ENCODE data around the gene NR5A1. TPM values are rescaled to one million over a fixed set of nuclear protein-coding genes. Genes with fewer than 3 reads are reported as not detected.

Gene NR5A1
- total RNA-seq, 2 experiments from 2014 or later, result not detected

DNA sequence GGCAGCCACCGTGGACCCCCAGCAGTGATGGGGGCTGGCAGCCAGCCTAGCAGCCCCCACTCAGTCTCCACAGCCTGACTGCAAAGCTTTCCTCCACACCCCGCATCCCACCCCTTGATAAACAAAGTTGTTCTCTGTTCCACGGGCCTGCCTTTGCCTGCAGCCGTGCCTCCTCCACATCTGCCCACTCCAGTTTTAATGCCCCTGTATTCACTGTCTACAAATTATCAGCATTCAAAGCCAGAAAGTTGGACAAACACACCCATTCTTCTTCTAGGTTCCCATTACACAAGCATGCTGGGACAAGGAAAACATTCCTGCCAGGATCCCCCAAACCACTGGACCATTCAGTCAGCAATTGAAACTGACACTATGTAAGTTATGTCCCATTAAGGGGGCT lies 23.0 kb upstream of the NR5A1 start:
- Mint-ChIP-seq H3K9me3 (no peaks in the 10 kb centered on the region), H3K27me3 (peaks cover 2% of the 10 kb centered on the region), H3K27ac (no peak overlapping the region), H3K4me3 (no peak overlapping the region), H3K4me1 (no peaks in the 10 kb centered on the region), H3K36me3 (ENCODE audit: low read depth) (no peaks in the 10 kb centered on the region)
- ChIA-PET CTCF (no interaction called here), POLR2A (no interaction called here)
- DNase-seq, result no peak

DNA sequence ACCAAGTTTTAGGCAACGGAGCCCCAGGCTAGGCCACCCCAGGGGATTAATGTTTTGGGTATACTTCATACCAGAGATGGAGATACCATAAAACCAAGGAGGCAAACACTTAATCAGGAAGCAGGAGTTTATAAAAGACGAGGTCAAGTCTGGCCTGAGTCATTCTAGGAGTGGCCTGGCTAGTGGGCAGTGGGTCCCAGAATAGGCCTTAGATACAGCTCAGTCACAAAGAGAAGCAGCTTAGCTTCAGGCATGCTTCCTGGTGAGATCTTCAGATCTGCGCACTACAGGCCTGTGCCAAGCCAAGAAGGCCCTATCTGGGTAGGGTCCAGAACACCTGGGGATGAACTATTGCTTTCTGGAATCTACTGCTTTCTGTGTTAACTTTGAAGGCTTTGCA lies 20.6 kb upstream of the NR5A1 start:
- no peak overlapping the region for H3K27ac Mint-ChIP-seq
- H3K4me3 Mint-ChIP-seq, result no peak overlapping the region
- H3K9me3 Mint-ChIP-seq, result no peaks in the 10 kb centered on the region
- CTCF ChIA-PET, result interaction anchor here (0.9 to 2.8 kb wide), 2 partner anchors 9 kb away, joined by 3 to 12 read pairs; no protein-coding TSS in a partner anchor
- POLR2A ChIA-PET, result no interaction called here
- peaks cover 4% of the 10 kb centered on the region for H3K27me3 Mint-ChIP-seq
- no peaks in the 10 kb centered on the region for H3K36me3 Mint-ChIP-seq (ENCODE audit: low read depth)
- no peak for DNase-seq
- H3K4me1 Mint-ChIP-seq, result no peaks in the 10 kb centered on the region

GRCh38 chr9:124526174-124526573 lies 19.0 kb upstream of the NR5A1 start:
- Mint-ChIP-seq H3K27me3 (peaks cover 2% of the 10 kb centered on the region), H3K27ac (no peak overlapping the region), H3K9me3 (no peaks in the 10 kb centered on the region), H3K4me3 (no peak overlapping the region), H3K36me3 (ENCODE audit: low read depth) (no peaks in the 10 kb centered on the region), H3K4me1 (no peaks in the 10 kb centered on the region)
- ChIA-PET POLR2A (no interaction called here), CTCF (interaction anchor here (2.8 kb wide), 1 partner anchor 11 kb away, joined by 12 read pairs; no protein-coding TSS in a partner anchor)
- no peak for DNase-seq

GRCh38 chr9:124522121-124523098 lies 15.2 kb upstream of the NR5A1 start:
- Mint-ChIP-seq H3K27ac (no peak overlapping the region), H3K4me1 (no peaks in the 10 kb centered on the region), H3K4me3 (no peak overlapping the region), H3K27me3 (peaks cover 4% of the 10 kb centered on the region), H3K36me3 (ENCODE audit: low read depth) (no peaks in the 10 kb centered on the region), H3K9me3 (no peaks in the 10 kb centered on the region)
- ChIA-PET POLR2A (no interaction called here), CTCF (interaction anchor here (2.3 kb wide), 1 partner anchor 14 kb away, joined by 9 read pairs; no protein-coding TSS in a partner anchor)
- DNase-seq, result no peak

GRCh38 chr9:124521142-124521541 lies 13.9 kb upstream of the NR5A1 start:
- H3K27me3 Mint-ChIP-seq, result peaks cover 7% of the 10 kb centered on the region
- H3K4me3 Mint-ChIP-seq, result no peak overlapping the region
- H3K9me3 Mint-ChIP-seq, result no peaks in the 10 kb centered on the region
- no peak for DNase-seq
- H3K4me1 Mint-ChIP-seq, result no peaks in the 10 kb centered on the region
- CTCF ChIA-PET, result no interaction called here
- H3K36me3 Mint-ChIP-seq (ENCODE audit: low read depth), result no peaks in the 10 kb centered on the region
- H3K27ac Mint-ChIP-seq, result no peak overlapping the region
- POLR2A ChIA-PET, result no interaction called here

GRCh38 chr9:124520206-124520596 lies 13.0 kb upstream of the NR5A1 start:
- ChIA-PET CTCF (no interaction called here), POLR2A (no interaction called here)
- no peak for DNase-seq
- H3K36me3 Mint-ChIP-seq (ENCODE audit: low read depth), result no peaks in the 10 kb centered on the region
- H3K27me3 Mint-ChIP-seq, result peaks cover 7% of the 10 kb centered on the region
- no peaks in the 10 kb centered on the region for H3K4me1 Mint-ChIP-seq
- H3K9me3 Mint-ChIP-seq, result no peaks in the 10 kb centered on the region
- H3K4me3 Mint-ChIP-seq, result no peak overlapping the region
- no peak overlapping the region for H3K27ac Mint-ChIP-seq

- POLR2A ChIA-PET, result no interaction called here
These were observed 10.9 kb upstream of the NR5A1 start for GRCh38 chr9:124518116-124518515.

DNA sequence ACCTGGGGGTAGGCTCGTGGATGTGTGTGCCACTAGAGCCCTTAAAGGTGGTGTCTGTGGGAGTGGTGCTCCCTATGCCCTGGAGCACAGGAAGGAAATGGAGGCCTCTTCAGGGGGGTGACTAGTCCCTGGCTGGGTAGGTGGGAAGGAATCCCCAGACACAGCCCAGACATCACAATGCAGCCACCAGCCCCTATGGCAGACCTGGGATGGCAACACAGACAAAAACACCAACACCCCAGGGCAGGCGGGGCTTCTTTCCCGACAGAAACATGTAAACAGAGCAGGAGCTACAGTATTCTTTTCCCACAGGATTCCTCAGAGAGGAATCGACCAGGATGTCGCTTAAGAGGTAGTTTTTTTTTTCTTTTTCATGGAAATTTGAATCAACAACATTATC lies 10.4 kb upstream of the NR5A1 start:
- DNase-seq, result no peak
- Mint-ChIP-seq H3K4me3 (no peak overlapping the region), H3K27me3 (peaks cover 5% of the 10 kb centered on the region), H3K27ac (no peak overlapping the region), H3K9me3 (no peaks in the 10 kb centered on the region), H3K4me1 (no peaks in the 10 kb centered on the region), H3K36me3 (ENCODE audit: low read depth) (no peaks in the 10 kb centered on the region)
- POLR2A ChIA-PET, result no interaction called here
- CTCF ChIA-PET, result no interaction called here

More at GRCh38 chr9:124518116-124518515, 10.9 kb upstream of the NR5A1 start:
- no peak overlapping the region for H3K4me3 Mint-ChIP-seq
- no peak overlapping the region for H3K27ac Mint-ChIP-seq
- H3K4me1 Mint-ChIP-seq, result no peaks in the 10 kb centered on the region
- CTCF ChIA-PET, result no interaction called here
- no peak for DNase-seq
- H3K27me3 Mint-ChIP-seq, result peaks cover 5% of the 10 kb centered on the region
- no peaks in the 10 kb centered on the region for H3K36me3 Mint-ChIP-seq (ENCODE audit: low read depth)
- no peaks in the 10 kb centered on the region for H3K9me3 Mint-ChIP-seq

- Mint-ChIP-seq H3K36me3 (ENCODE audit: low read depth) (no peaks in the 10 kb centered on the region), H3K4me3 (no peak overlapping the region), H3K4me1 (no peaks in the 10 kb centered on the region), H3K27me3 (peaks cover 3% of the 10 kb centered on the region), H3K9me3 (no peaks in the 10 kb centered on the region), H3K27ac (no peak overlapping the region)
- DNase-seq, result no peak
- CTCF ChIA-PET, result no interaction called here
- POLR2A ChIA-PET, result no interaction called here
These were observed 7.7 kb upstream of the NR5A1 start for GRCh38 chr9:124514874-124515273.

DNA sequence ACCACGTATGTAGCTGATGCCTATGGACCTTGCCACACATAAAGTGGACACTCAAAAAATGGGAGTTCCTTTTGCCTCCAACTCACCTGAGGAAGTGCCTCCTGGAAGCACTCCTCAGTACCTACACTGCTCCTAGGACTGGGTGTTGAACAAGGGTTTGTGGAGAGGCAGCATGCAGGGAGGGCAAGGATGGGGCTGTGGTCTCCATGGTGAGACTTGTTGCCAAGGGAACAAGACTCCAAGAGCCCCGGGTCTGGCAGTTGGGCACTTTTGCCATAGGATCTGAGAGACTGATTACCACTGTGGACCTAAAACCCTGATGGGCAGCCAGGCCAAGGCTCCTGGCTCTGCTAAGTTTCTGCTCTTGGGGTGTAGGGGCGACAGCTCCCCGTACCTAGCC lies 6.9 kb upstream of the NR5A1 start:
- H3K4me3 Mint-ChIP-seq, result no peak overlapping the region
- H3K27me3 Mint-ChIP-seq, result peaks cover 3% of the 10 kb centered on the region
- no peak overlapping the region for H3K27ac Mint-ChIP-seq
- CTCF ChIA-PET, result no interaction called here
- H3K9me3 Mint-ChIP-seq, result no peaks in the 10 kb centered on the region
- POLR2A ChIA-PET, result no interaction called here
- DNase-seq, result no peak
- no peaks in the 10 kb centered on the region for H3K36me3 Mint-ChIP-seq (ENCODE audit: low read depth)
- no peaks in the 10 kb centered on the region for H3K4me1 Mint-ChIP-seq

DNA sequence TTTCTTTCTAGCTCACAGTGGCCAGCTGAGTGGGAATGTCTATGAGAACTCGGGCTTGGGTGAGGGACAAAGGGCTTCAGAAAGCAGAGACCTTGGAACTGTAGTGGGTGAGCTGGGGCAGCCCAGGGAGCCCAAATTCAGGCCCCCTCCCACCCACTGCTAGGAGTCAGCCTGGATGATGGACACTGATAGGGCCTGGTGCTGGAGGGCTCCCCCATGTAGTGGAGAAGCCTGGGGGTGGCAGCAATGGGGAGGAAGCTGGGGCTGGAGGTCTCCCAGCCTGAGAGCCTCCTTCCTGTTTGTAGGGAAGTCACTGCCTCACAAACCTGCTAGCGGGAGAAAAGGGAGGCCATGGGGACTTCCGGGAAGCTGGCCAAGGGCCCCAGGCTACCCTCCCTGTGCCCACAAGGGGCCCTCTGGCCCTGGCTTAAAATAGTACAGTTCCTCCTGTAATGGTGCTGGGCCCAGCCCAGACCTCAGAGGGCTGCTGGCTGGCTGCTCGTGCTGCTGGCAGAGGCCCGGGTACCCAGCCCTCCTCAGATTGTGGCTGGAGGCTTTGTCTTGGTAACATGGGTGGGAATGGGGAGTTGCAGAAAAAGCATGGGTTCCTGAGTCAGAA lies 6.3 kb upstream of the NR5A1 start:
- no peak for DNase-seq
- Mint-ChIP-seq H3K4me1 (no peaks in the 10 kb centered on the region), H3K9me3 (no peaks in the 10 kb centered on the region), H3K27me3 (peaks cover 3% of the 10 kb centered on the region), H3K4me3 (no peak overlapping the region), H3K27ac (no peak overlapping the region), H3K36me3 (ENCODE audit: low read depth) (no peaks in the 10 kb centered on the region)
- POLR2A ChIA-PET, result no interaction called here
- CTCF ChIA-PET, result no interaction called here

DNA sequence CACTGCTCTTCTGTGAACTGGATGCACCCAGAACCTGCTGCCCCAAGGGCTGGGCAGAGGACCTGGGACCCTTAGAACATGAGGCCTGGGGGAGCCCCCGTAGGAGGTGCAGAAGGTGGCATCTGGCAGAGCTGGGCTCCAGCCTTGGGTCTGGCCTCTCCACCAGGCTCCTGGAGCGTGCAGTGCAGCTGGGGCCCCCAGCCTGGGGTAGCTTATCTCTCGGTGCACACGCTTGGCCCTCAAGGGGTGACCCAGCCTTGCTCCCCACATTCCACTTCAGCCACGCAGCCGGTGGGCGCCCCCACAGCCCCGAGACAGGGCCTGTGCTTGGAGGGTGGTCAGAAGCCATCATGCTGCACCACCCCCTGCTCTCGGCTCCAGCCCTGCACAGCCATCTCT lies 5.6 kb upstream of the NR5A1 start:
- H3K36me3 Mint-ChIP-seq (ENCODE audit: low read depth), result no peaks in the 10 kb centered on the region
- H3K9me3 Mint-ChIP-seq, result no peaks in the 10 kb centered on the region
- H3K4me3 Mint-ChIP-seq, result no peak overlapping the region
- POLR2A ChIA-PET, result no interaction called here
- DNase-seq, result no peak
- H3K27ac Mint-ChIP-seq, result no peak overlapping the region
- CTCF ChIA-PET, result no interaction called here
- H3K27me3 Mint-ChIP-seq, result peaks cover 3% of the 10 kb centered on the region
- no peaks in the 10 kb centered on the region for H3K4me1 Mint-ChIP-seq

DNA sequence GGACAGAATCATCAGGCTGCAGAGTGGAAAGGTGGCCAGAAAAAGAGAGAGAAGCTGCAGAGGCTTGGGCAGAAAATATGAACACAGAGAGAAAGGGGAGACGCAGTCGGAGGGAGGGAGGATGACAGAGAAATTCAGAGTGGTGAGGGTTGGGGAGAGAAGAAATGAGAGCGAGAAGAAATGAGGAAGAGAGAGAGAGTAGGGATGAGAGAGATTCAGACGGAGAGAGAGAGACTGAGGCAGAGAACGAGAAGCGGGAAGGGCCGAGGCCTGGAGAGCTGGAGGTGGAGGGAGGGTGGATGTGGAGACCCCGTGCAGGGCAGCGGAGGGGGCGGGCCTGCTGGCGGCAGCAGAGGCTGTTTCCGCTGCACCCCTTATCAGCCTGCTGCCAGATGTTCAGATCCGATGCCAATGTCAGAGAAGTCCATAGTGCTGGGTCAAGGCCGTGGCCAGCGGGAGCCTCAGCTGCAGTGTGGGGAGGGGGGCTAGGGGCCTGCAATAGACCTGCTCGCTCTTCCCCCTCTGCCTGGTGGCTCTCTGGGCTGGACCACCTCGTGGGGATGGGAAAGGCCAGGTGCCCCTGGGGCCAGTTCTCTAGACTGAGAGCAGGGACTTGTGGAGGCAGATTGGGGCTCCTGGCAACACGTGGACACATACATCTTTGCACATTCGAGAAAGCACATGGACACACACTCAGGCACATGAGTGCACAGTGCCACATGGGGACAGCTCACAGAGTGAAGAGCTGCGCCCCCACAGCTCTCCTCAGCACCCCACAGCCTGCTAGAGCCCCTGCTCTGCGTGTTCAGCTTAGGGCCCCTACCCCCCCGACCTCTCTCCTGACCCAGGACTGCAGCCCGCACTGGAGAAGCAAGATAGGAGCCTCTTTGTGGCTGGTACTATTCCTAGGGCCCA lies 4.9 kb upstream of the NR5A1 start:
- Mint-ChIP-seq H3K36me3 (ENCODE audit: low read depth) (no peaks in the 10 kb centered on the region), H3K27ac (no peak overlapping the region), H3K27me3 (peaks cover 3% of the 10 kb centered on the region), H3K9me3 (no peaks in the 10 kb centered on the region), H3K4me3 (no peak overlapping the region), H3K4me1 (no peaks in the 10 kb centered on the region)
- DNase-seq, result no peak
- CTCF ChIA-PET, result no interaction called here
- POLR2A ChIA-PET, result no interaction called here

All from activated CD4-positive, alpha-beta memory T cell treated with anti-CD3 and anti-CD28 coated beads, Interleukin-2, amount 10 ng/mL, durations not matched to agents 7 days and 5 days (primary cell).